ENCODE results near the gene KMT2C.

DNA sequence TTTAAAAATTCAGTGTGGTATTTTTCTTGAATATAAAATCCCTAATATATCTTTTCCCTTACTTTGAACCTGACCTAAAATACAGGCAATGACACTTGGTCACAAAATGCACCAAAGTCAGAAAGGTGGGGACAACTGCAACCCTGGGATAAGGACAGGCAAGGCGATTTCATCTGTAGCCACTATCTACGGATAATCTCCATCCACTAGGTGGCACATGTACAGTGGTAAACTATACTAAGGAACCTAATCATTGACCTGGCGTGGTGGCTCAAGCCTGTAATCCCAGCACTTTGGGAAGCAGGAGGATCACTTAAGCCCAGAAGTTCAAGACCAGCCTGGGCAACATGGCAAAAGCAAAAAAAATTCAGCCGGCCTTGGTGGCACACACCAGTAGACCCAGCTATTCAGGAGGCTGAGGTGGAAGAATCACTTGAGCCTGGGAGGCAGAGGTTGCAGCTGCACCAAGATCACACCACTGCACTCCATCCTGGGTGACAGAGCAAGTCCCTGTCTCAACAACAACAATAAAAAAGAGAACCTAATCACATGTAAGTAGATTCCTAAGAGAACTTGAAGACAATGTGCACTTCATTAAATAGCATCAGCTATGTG, 98.9 kb downstream of the KMT2C start:
- TF ChIP-seq CTCF (conservative IDR thresholded peaks at IDR 0.05) = peak; percentile 72
- no peak for TF ChIP-seq EZH2 (IDR thresholded peaks at IDR 0.05; ENCODE audit: low read depth)
